Hematopoietic multipotent progenitor cell (in vitro differentiated cells): ENCODE data around the gene NIBAN1. TPM values are rescaled to one million over a fixed set of nuclear protein-coding genes. Genes with fewer than 3 reads are reported as not detected.
A peak's percentile ranks its signal among the peaks of the same experiment; 100 is the strongest.
"Not testable (repeated sequence)": the region's sequence is repeated elsewhere in the genome, so short reads cannot be mapped to it uniquely, and the experiment has no call there.

Experiments used
- DNase-seq, 3 donors: peaks; one replicate each; pipeline ENCODE4 v3.0.0-alpha.2; 2011 to 2015; ENCODE audit warnings: low read depth in 2 of 3, low spot score in 2 of 3
- total RNA-seq: library from RNA; depleted of rRNA; stranded (reverse); fragments of >200 nt; gene quantifications from one replicate; pipeline ENCODE4 v1.2.3, GENCODE V29; 2012

NIBAN1 gene
- total RNA-seq, 1 donor = 11.0 TPM

DNA sequence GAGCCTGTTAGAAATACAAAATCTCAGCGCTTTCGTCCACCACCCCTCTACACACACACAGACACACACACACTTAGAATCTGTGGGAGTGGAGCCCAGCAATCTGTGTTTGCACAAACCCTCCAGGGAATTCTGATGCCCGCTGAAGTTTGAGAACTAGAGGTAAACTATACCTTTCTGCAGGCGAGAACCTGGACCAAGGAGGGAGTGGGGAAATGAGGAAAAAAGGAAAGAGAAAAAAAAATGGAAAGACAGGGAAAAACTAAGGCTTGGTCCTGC lies 468 bp upstream of the NIBAN1 start:
- no peak for DNase-seq

GRCh38 chr1:184973272-184974055 lies 844 bp downstream of the NIBAN1 start:
- DNase-seq = peak; percentile 44 to 86 (median 77)

- no peak for DNase-seq
Measured at GRCh38 chr1:184972315-184973055, 1.8 kb downstream of the NIBAN1 start.

- DNase-seq = no peak
Measured at GRCh38 chr1:184971522-184972265, 2.6 kb downstream of the NIBAN1 start.

DNA sequence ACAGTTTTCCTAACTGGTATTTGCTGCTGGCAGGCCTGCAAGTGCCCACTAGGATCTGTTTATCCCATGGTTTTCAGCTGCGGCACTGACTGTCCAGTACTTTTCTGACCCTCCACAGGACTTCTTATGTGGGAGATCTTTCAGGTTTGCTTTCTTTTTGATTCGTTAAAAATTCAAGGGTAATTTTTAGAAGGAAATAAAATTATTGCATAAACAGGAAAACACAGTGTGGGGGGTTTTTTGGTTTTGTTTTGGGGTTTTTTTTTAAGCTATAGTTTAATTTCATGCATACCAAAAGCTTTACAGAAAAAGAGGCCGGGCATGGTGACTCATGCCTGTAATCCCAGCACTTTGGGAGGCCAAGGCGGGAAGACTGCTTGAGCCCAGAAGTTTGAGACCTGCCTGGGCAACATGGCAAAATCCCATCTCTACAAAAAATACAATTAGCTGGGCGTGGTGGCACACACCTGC lies 3.6 kb downstream of the NIBAN1 start:
- DNase-seq = no peak

DNA sequence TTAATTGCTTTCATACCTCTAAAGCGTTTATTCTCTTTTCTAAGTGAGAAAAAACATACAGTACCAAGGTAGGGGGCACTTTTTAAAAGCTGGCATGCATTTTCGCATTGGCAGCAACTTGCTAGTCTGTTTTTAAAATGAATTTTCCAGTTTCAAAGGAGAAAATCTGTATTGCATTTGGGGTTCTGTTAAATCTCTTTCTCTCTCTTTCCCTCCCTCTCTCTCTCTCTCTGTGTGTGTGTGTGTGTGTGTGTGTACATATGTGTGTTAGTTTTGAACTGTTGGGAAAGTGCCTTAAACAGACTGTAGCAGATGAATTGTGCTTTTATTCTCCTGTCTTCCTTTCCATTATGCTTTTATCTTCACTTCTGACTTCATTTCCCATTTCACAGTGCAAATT lies 7.3 kb downstream of the NIBAN1 start:
- DNase-seq = no peak

DNA sequence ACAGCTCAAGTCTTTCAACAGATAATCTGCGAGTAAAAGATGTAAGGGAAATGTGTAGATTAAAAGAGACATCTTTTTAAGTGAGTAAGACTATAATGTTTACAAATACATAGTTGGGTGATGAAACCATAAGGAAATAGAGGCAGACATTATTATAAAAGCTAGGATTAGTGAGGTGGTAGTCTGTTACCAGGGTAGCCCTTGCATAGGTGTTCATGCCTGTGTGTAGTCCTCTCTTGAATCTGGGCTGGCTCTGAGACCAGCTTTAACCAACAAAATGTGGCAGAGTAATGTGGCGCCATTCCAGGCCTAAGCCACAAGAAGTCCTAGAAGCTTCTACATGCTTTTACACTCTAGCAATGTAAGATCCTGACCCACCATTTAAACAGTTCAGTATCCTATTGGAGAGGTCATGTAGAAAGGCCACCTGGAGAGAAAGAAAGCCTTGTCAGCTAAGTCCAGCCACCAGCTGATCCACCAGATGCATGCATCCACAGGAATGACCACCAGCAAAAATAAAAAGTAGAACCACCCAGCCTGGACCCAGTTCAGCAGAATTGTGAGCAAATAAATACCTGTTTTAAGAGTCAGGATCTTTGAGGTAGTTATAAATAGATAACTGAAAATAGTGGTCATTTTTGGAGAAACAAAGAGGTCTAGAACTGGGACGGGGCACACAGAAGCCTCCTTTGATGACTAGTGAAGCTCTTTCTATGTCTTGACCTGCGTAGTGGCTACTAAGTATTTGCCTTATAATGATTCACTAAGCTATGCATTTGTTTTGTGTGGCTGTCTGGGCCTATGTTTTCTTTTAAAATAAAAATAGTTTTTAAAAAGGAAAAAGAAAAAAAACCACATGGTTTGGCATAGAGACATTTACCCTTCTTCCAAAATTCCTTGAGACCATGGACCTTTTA lies 8.1 kb downstream of the NIBAN1 start:
- DNase-seq = no peak

GRCh38 chr1:184965439-184965838 lies 8.9 kb downstream of the NIBAN1 start:
- DNase-seq = no peak

DNA sequence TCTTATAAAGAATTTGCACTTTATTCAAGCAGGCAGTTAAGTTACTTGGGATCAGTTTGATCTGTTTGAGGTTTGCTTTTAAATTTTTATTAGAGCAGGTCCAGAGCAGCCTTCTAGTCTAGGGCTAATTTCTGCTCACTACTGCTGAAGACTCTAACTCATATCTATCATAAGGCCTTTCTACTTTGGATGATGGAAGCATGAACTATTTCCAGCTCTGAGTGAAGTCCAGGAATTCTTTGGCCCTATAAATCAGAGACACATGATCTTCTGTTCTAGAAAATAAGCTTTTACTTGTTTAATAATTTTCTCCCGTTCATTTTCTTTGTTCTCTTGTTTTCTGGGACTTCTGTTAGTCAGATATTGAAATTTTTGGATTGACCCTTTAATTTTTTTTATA lies 14.7 kb downstream of the NIBAN1 start:
- DNase-seq = no peak

DNA sequence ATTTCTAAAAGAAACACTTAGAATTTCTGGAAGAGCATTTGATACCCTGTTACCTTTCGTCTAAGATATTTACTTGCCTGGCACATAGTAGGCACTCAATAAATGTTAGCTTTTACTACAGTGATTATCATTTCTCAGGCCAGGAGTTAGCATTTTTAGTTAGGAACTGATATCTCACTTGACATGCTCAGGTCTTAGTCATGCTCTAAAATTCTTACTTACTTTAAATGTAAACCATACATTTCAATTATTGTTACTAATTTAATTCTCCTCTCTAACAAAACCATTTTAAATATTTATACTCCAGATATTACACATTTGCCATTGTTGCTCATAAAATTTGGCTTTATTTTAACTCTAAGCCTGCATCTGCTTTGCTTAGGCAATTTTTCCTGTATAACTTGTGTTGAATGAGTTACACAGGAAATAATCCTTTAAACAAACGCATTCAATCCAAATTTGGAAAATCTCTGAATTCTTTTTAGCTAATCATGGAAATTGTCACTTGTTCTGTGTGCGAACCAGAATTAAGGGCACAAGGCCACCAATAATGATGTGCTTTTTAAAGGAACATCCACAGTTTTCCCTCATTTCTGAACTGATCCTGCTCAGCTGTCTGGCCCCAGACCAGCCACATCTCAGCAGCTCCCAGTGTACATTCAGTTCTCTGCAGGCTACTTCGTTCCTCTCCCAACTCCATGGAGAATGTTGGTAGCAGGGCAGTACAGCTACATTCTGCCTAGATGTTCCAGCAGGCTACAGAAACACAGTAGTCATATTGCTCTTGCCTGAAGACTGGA lies 15.6 kb downstream of the NIBAN1 start:
- DNase-seq = no peak

GRCh38 chr1:184957901-184958300 lies 16.4 kb downstream of the NIBAN1 start:
- not testable (repeated sequence) for DNase-seq

- no peak for DNase-seq
Measured at GRCh38 chr1:184956999-184957700, 17.2 kb downstream of the NIBAN1 start.

- DNase-seq = peak in 1 of 3 donors; percentile 22
Measured at GRCh38 chr1:184954232-184954995, 19.9 kb downstream of the NIBAN1 start.

DNA sequence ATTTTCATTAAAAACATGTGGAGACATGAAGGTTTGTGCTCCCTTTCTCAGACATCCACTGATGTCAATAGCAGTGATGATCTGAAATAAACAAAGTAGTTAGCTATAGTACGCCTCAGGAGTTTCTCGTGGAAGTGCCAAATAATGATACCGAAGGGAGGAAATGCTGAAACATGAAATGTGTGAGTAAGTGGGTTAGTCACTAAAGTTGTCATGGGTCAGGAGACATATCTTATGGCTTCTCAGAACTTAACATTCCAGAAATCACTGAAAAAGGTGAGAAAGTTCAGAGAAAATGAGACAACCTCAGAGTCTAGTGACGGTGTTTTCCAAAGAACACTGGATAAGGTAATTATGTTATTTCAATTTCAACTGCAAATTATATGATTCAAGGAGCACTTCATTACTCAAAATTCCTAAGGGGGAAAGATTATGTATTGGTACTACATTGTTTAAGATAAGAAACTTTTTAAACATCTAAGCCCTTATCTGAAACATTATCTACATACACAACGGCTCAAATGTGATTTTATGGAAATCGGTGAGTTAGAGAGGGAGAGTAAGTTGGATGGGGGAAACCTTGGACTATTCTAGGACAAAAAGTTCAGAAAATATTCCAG lies 20.6 kb downstream of the NIBAN1 start:
- no peak for DNase-seq

DNA sequence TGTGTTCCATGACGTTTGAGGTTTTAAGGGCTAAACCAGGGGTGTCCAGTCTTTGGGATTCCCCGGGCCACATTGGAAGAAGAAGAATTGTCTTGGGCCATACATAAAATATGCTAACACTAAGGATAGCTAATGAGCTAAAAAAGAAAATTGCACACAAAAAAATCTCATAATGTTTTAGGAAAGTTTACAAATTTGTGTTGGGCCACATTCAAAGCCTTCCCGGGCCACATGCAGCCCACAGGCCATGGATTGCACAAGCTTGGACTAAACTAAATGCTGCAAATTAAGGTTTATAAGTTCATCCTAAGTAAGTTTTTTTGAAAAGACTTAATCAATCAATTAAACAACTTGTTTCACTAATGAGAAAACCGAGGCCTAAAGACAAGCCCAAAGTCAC lies 21.9 kb downstream of the NIBAN1 start:
- no peak for DNase-seq

DNA sequence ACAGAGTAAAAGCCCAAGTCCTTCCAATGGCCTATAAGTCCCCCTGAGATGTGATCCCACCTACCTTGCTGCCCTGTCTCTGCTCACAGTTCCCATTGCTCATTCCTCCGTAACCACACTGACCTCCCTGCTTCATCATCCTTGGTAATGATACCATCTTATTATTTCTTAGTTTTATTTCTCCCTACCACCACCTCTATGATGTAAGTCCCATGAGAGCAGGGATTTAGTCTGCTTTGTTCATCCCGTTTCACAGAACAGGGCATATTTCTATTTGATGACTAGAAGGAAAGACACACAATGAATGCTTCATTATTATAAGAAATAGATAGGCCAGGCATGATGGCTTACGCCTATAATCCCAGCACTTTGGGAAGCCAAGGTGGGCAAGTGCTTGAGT lies 22.5 kb downstream of the NIBAN1 start:
- no peak for DNase-seq

DNA sequence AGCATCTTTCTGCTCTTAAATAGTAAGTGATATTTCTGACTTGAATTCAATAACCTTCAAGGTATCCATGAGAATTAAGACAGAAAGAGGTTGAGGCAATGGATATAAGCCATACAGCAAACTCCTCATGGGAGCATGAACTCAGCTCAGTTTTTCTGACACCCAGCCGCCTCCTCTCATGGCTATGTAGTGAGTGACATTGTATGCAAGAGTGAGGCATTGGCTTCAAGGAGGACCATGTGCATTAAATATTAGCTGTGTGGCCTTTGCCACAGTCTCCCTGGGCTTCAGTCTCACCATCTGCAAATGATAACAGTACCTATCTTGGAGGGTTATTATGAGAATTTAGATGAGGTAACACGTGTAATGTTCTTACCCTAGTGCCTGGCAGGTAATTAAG lies 23.4 kb downstream of the NIBAN1 start:
- DNase-seq = no peak

DNA sequence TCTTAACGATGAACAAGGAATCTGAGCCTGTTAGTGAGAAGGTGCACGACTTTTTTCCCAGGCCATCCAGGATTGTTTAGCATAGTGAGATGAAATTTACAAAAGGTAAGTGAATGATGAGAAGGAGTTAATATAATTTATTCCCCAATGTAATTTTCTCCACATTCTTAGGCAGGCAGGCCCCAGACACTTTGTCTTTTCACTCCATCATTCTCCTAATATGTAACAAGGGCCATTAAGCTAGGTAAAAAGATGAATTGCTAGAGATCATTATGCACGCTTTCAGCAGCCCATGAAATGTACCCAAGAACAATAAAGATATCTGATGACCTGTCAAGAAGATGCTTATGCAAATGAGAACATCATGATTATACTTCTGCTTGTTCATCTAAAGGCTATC lies 24.1 kb downstream of the NIBAN1 start:
- DNase-seq = no peak
